SU-DHL-6 (cell line): ENCODE data around the gene SEMA6A.

ENCODE experiments used
- H2AFZ ChIP-seq: fragments of 200-600 bp; sonication (generic); 2 replicates; pipeline ENCODE4 v1.6.1; 2014; ENCODE audit warnings: low read depth, mild to moderate bottlenecking, moderate library complexity, mixed read lengths, antibody characterized with exemption, low read length; ENCODE audit not compliant: severe bottlenecking
- H3F3A ChIP-seq: fragments of 200-600 bp; shearing (Covaris generic); 2 replicates; pipeline ENCODE4 v1.6.0; 2016; ENCODE audit warnings: antibody characterized with exemption, mild to moderate bottlenecking; ENCODE audit not compliant: insufficient read depth
- H3K27ac ChIP-seq: fragments of 200-600 bp; sonication (generic); 2 replicates; pipeline ENCODE4 v1.5.1; 2016; ENCODE audit warnings: low read depth, mild to moderate bottlenecking, low read length, moderate library complexity, mixed read lengths
- H3K27me3 ChIP-seq: fragments of 200-600 bp; sonication (generic), shearing (Covaris generic); 2 replicates; pipeline ENCODE4 v1.6.0; 2014; ENCODE audit warnings: mild to moderate bottlenecking, low read length
- H3K36me3 ChIP-seq: fragments of 200-600 bp; sonication (generic); 2 replicates; pipeline ENCODE4 v1.6.1; 2014; ENCODE audit warnings: mild to moderate bottlenecking, low read length, mixed read lengths
- H3K4me2 ChIP-seq: fragments of 300-600, 200-600 bp; shearing (Covaris generic), sonication (generic); 2 replicates; pipeline ENCODE4 v1.6.0; 2014; ENCODE audit warnings: low read length, low read depth, mild to moderate bottlenecking; ENCODE audit not compliant: poor library complexity, severe bottlenecking
- H3K4me3 ChIP-seq: fragments of 200-600 bp; sonication (generic); 2 replicates; pipeline ENCODE4 v1.5.1; 2014; ENCODE audit warnings: antibody characterized with exemption, low read length, mild to moderate bottlenecking, mixed read lengths; ENCODE audit not compliant: insufficient read depth, poor library complexity, severe bottlenecking
- H3K79me2 ChIP-seq: fragments of 200-600 bp; sonication (generic); 2 replicates; pipeline ENCODE4 v1.6.1; 2014; ENCODE audit warnings: mild to moderate bottlenecking, low read length, moderate library complexity; ENCODE audit not compliant: insufficient read depth
- H3K9ac ChIP-seq: fragments of 200-600 bp; sonication (generic); 2 replicates; pipeline ENCODE4 v1.7.0; 2014; ENCODE audit warnings: mild to moderate bottlenecking, low read length
- H3K9me2 ChIP-seq: fragments of 200-600 bp; sonication (generic); replicated peaks from 2 replicates; pipeline ENCODE4 v1.6.1; 2014; ENCODE audit warnings: low read length; ENCODE audit not compliant: insufficient read depth
- H3K9me3 ChIP-seq: fragments of 200-600 bp; sonication (generic); 2 replicates; pipeline ENCODE4 v1.6.1; 2014; ENCODE audit warnings: low read length, mixed read lengths; ENCODE audit not compliant: insufficient read depth
- H4K20me1 ChIP-seq: fragments of 200-600 bp; sonication (generic); 2 replicates; pipeline ENCODE4 v1.6.1; 2014; ENCODE audit warnings: low read depth, mild to moderate bottlenecking, antibody characterized with exemption, low read length, moderate library complexity, mixed read lengths
- EZH2phosphoT487 ChIP-seq: fragments of 200-600 bp; sonication (generic), shearing (Covaris generic); conservative IDR thresholded peaks from 2 replicates; pipeline ENCODE4 v1.6.1; 2018; ENCODE audit warnings: mild to moderate bottlenecking, antibody characterized with exemption, low read length, moderate library complexity, mixed read lengths
- TF ChIP-seq, protein P1 (sequence below): fragments of 200-600 bp; sonication (generic); IDR thresholded peaks from one replicate; pipeline ENCODE4 v1.5.1; 2017; ENCODE audit warnings: antibody characterized with exemption, mild to moderate bottlenecking, low read length, moderate library complexity; ENCODE audit not compliant: insufficient read depth, poor library complexity, severe bottlenecking

The SEMA6A gene

DNA sequence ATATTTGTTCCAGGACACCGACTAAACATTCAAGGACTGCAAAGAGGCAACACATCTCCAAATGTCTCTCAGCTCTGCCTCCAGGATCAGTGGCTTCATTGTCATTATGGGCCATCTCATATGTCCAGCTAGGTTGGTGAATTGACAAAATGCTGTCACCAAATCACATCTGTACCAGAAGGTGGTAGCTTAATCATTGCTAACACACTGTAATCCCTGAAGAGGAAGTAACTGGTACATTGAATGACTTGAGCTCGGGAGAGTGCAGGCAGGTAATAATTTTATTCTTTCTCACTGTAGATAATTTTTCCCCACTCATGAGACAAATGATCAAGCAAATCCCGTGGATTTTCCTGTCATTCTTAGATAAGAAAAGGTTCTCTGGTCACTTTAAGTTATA lies 169.8 kb downstream of the SEMA6A start:
- Histone ChIP-seq H3K27me3 (no peaks in the 10 kb centered on the region), H3K79me2 (no peaks in the 10 kb centered on the region), H3K9me2 (no peaks in the 10 kb centered on the region), H3K27ac (no peak overlapping the region), H4K20me1 (no peaks in the 10 kb centered on the region), H3K4me2 (no peak overlapping the region), H3K36me3 (no peaks in the 10 kb centered on the region), H3K4me3 (no peak overlapping the region), H2AFZ (no peak overlapping the region), H3K9ac (no peak overlapping the region), H3K9me3 (no peaks in the 10 kb centered on the region), H3F3A (no peaks in the 10 kb centered on the region)
- TF ChIP-seq EZH2phosphoT487 = no peak
- TF ChIP-seq, protein P1, sequence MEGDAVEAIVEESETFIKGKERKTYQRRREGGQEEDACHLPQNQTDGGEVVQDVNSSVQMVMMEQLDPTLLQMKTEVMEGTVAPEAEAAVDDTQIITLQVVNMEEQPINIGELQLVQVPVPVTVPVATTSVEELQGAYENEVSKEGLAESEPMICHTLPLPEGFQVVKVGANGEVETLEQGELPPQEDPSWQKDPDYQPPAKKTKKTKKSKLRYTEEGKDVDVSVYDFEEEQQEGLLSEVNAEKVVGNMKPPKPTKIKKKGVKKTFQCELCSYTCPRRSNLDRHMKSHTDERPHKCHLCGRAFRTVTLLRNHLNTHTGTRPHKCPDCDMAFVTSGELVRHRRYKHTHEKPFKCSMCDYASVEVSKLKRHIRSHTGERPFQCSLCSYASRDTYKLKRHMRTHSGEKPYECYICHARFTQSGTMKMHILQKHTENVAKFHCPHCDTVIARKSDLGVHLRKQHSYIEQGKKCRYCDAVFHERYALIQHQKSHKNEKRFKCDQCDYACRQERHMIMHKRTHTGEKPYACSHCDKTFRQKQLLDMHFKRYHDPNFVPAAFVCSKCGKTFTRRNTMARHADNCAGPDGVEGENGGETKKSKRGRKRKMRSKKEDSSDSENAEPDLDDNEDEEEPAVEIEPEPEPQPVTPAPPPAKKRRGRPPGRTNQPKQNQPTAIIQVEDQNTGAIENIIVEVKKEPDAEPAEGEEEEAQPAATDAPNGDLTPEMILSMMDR = no peak

GRCh38 chr5:116404016-116404415 lies 170.6 kb downstream of the SEMA6A start:
- H3K27ac ChIP-seq = no peak overlapping the region
- H3K79me2 ChIP-seq = no peaks in the 10 kb centered on the region
- H3K4me2 ChIP-seq = no peak overlapping the region

DNA sequence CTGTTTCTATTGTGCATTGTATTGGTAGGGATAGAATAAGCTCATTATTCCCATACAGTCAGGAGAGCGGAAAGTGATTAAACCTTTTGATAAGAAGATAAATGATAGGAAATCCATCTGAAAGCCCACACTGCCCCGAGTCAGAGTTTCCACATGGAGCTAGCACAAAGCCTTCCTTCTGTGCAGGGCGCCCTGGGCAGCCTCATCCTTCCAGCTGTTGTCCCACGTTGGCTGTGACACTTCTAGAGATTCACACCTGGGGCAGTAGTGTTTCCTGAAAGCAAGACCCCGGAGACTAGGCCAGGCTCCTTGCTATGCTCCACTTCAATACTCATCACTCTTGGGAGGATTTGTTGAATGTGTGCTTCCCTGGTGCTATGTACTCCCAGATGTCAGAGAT lies 172.4 kb downstream of the SEMA6A start:
- no peaks in the 10 kb centered on the region for H3K36me3 ChIP-seq
- no peak overlapping the region for H3K4me2 ChIP-seq
- no peaks in the 10 kb centered on the region for H4K20me1 ChIP-seq
- no peaks in the 10 kb centered on the region for H3K9me3 ChIP-seq
- no peak overlapping the region for H3K9ac ChIP-seq
- H3K79me2 ChIP-seq = no peaks in the 10 kb centered on the region
- H3K27me3 ChIP-seq = no peaks in the 10 kb centered on the region
- H3F3A ChIP-seq = no peaks in the 10 kb centered on the region
- H3K4me3 ChIP-seq = no peak overlapping the region
- TF ChIP-seq, protein P1 = no peak
- TF ChIP-seq EZH2phosphoT487 = no peak
- no peaks in the 10 kb centered on the region for H3K9me2 ChIP-seq
- H2AFZ ChIP-seq = no peak overlapping the region
- H3K27ac ChIP-seq = no peak overlapping the region

More at GRCh38 chr5:116404016-116404415, 170.6 kb downstream of the SEMA6A start:
- H3K36me3 ChIP-seq = no peaks in the 10 kb centered on the region
- H3F3A ChIP-seq = no peaks in the 10 kb centered on the region
- no peak overlapping the region for H3K4me3 ChIP-seq
- H4K20me1 ChIP-seq = no peaks in the 10 kb centered on the region
- H2AFZ ChIP-seq = no peak overlapping the region
- no peaks in the 10 kb centered on the region for H3K9me3 ChIP-seq
- no peak overlapping the region for H3K9ac ChIP-seq
- H3K27me3 ChIP-seq = no peaks in the 10 kb centered on the region
- no peak for TF ChIP-seq EZH2phosphoT487
- TF ChIP-seq, protein P1 = no peak
- H3K9me2 ChIP-seq = no peaks in the 10 kb centered on the region
